IPS-15b (cell line): ENCODE data around the gene DYNLL2.
"Not testable (repeated sequence)": the region's sequence is repeated elsewhere in the genome, so short reads cannot be mapped to it uniquely, and the experiment has no call there.

Source experiments
- H3K27me3 ChIP-seq: one replicate; pipeline ENCODE4 v1.6.1; 2013; ENCODE audit warnings: low read length; ENCODE audit not compliant: control insufficient read depth, insufficient read depth
- H3K36me3 ChIP-seq: one replicate; pipeline ENCODE4 v1.6.1; 2013; ENCODE audit warnings: low read length; ENCODE audit not compliant: control insufficient read depth, insufficient read depth
- H3K4me1 ChIP-seq: one replicate; pipeline ENCODE4 v1.6.1; 2013; ENCODE audit warnings: mild to moderate bottlenecking, low read length; ENCODE audit not compliant: control insufficient read depth, insufficient read depth
- H3K4me3 ChIP-seq: one replicate; pipeline ENCODE4 v1.5.1; 2013; ENCODE audit warnings: low read depth, low read length
- H3K9ac ChIP-seq: one replicate; pipeline ENCODE4 v1.6.1; 2013; ENCODE audit warnings: low read depth, mild to moderate bottlenecking, low read length
- H3K9me3 ChIP-seq: one replicate; pipeline ENCODE4 v1.6.1; 2013; ENCODE audit warnings: mild to moderate bottlenecking, low read length; ENCODE audit not compliant: control insufficient read depth, insufficient read depth

DYNLL2 gene

GRCh38 chr17:58082870-58083490, at the start of gene DYNLL2:
DYNLL2 (plus strand) TSS chr17:58083419; CDS start chr17:58087091, 3,672 bp downstream.
- Histone ChIP-seq H3K27me3 (peaks cover 7% of the 10 kb centered on the region), H3K4me3 (peak within 1 kb of the TSS; percentile 88), H3K4me1 (peaks cover 18% of the 10 kb centered on the region), H3K9me3 (no peaks in the 10 kb centered on the region), H3K36me3 (no peaks in the 10 kb centered on the region), H3K9ac (peak within 1 kb of the TSS; percentile 63)

- H3K9me3 ChIP-seq, result no peaks in the 10 kb centered on the region
Measured at GRCh38 chr17:58039975-58040374, 43.2 kb upstream of the DYNLL2 start.

GRCh38 chr17:58040386-58040785, 42.8 kb upstream of the DYNLL2 start:
- Histone ChIP-seq H3K9me3 (no peaks in the 10 kb centered on the region), H3K4me3 (no peak overlapping the region), H3K27me3 (peaks cover 2% of the 10 kb centered on the region), H3K9ac (no peak overlapping the region), H3K4me1 (no peaks in the 10 kb centered on the region), H3K36me3 (no peaks in the 10 kb centered on the region)

More at GRCh38 chr17:58039975-58040374, 43.2 kb upstream of the DYNLL2 start:
- H3K36me3 ChIP-seq, result no peaks in the 10 kb centered on the region
- no peaks in the 10 kb centered on the region for H3K4me1 ChIP-seq
- H3K9ac ChIP-seq, result no peak overlapping the region
- H3K27me3 ChIP-seq, result peaks cover 2% of the 10 kb centered on the region
- no peak overlapping the region for H3K4me3 ChIP-seq

GRCh38 chr17:58041161-58041560, 42.1 kb upstream of the DYNLL2 start:
- Histone ChIP-seq H3K27me3 (peaks cover 2% of the 10 kb centered on the region), H3K9me3 (no peaks in the 10 kb centered on the region), H3K36me3 (no peaks in the 10 kb centered on the region), H3K4me1 (no peaks in the 10 kb centered on the region), H3K4me3 (no peak overlapping the region), H3K9ac (no peak overlapping the region)

GRCh38 chr17:58043221-58044181, 39.7 kb upstream of the DYNLL2 start:
- H3K4me1 ChIP-seq, result peaks cover 2% of the 10 kb centered on the region
- H3K36me3 ChIP-seq, result no peaks in the 10 kb centered on the region
- H3K9ac ChIP-seq, result no peak overlapping the region
- H3K9me3 ChIP-seq, result no peaks in the 10 kb centered on the region
- peaks cover 9% of the 10 kb centered on the region for H3K27me3 ChIP-seq
- no peak overlapping the region for H3K4me3 ChIP-seq

GRCh38 chr17:58044256-58044655, 39.0 kb upstream of the DYNLL2 start:
- not testable (repeated sequence) for H3K9me3 ChIP-seq, H3K4me1 ChIP-seq, H3K27me3 ChIP-seq, H3K4me3 ChIP-seq, H3K36me3 ChIP-seq, H3K9ac ChIP-seq

- peaks cover 2% of the 10 kb centered on the region for H3K4me1 ChIP-seq
- H3K9ac ChIP-seq, result no peak overlapping the region
- no peaks in the 10 kb centered on the region for H3K9me3 ChIP-seq
- H3K4me3 ChIP-seq, result peak overlapping the region; percentile 14
- no peaks in the 10 kb centered on the region for H3K36me3 ChIP-seq
- H3K27me3 ChIP-seq, result peaks cover 7% of the 10 kb centered on the region
Measured at GRCh38 chr17:58046239-58047094, 36.8 kb upstream of the DYNLL2 start.

- H3K4me3 ChIP-seq, result no peak overlapping the region
- H3K36me3 ChIP-seq, result no peaks in the 10 kb centered on the region
- no peak overlapping the region for H3K9ac ChIP-seq
- no peaks in the 10 kb centered on the region for H3K9me3 ChIP-seq
- peaks cover 7% of the 10 kb centered on the region for H3K27me3 ChIP-seq
- peaks cover 2% of the 10 kb centered on the region for H3K4me1 ChIP-seq
Measured at GRCh38 chr17:58047376-58048150, 35.7 kb upstream of the DYNLL2 start.

GRCh38 chr17:58049533-58049932, 33.7 kb upstream of the DYNLL2 start:
- Histone ChIP-seq H3K9me3 (no peaks in the 10 kb centered on the region), H3K27me3 (peaks cover 7% of the 10 kb centered on the region), H3K4me1 (peaks cover 2% of the 10 kb centered on the region), H3K9ac (no peak overlapping the region), H3K4me3 (no peak overlapping the region), H3K36me3 (no peaks in the 10 kb centered on the region)

- peaks cover 7% of the 10 kb centered on the region for H3K27me3 ChIP-seq
- H3K4me3 ChIP-seq, result no peak overlapping the region
- peaks cover 2% of the 10 kb centered on the region for H3K4me1 ChIP-seq
- no peaks in the 10 kb centered on the region for H3K9me3 ChIP-seq
- no peak overlapping the region for H3K9ac ChIP-seq
- H3K36me3 ChIP-seq, result no peaks in the 10 kb centered on the region
Measured at GRCh38 chr17:58050966-58051365, 32.3 kb upstream of the DYNLL2 start.

- peaks cover 2% of the 10 kb centered on the region for H3K4me1 ChIP-seq
- no peaks in the 10 kb centered on the region for H3K36me3 ChIP-seq
- no peak overlapping the region for H3K9ac ChIP-seq
- H3K9me3 ChIP-seq, result no peaks in the 10 kb centered on the region
- H3K27me3 ChIP-seq, result peaks cover 4% of the 10 kb centered on the region
- no peak overlapping the region for H3K4me3 ChIP-seq
Measured at GRCh38 chr17:58051468-58051867, 31.8 kb upstream of the DYNLL2 start.
